A549 (cell line): ENCODE measurements around the gene APC2. TPM values are rescaled to one million over a fixed set of nuclear protein-coding genes. Genes with fewer than 3 reads are reported as not detected.

Experiments
- ATAC-seq, 2 experiments: fragments of 200-7000 bp in 1 of 2; fragments of >200 bp in 1 of 2; cut with Nextera tagmentation in 1 of 2; cut with Tn5 transposase in 1 of 2; 3 replicates each; pipeline versions ENCODE4 v1.8.0 to v1.9.1; 2018 to 2020; ENCODE audit warnings: mild to moderate bottlenecking in 1 of 2, moderate library complexity in 1 of 2
- CTCF ChIA-PET: fragments of 300-600 bp; sonication (Branson Sonifier 250); formaldehyde crosslinking; extraction: SDS; loops from one replicate; lab custom pipeline; 2021; ENCODE audit warnings: antibody characterized with exemption, inconsistent platforms; lab: Yijun Ruan, JAX
- POLR2A ChIA-PET: fragments of 350-600 bp; formaldehyde crosslinking; extraction: SDS; loops from one replicate; lab custom pipeline; 2021; ENCODE audit warnings: antibody characterized with exemption, inconsistent platforms; lab: Yijun Ruan, JAX
- DNase-seq, 2 experiments: peaks; one replicate each; pipeline versions ENCODE4 v3.0.0 to v3.0.0-alpha.2; 2011 to 2016; ENCODE audit warnings: low read depth in 1 of 2, low spot score in 1 of 2
- FAIRE-seq: peaks from 2 replicates; lab custom pipeline; 2011; peaks lifted over from hg19 to GRCh38; lab: Jason Lieb, UNC
- H3K27ac ChIP-seq, 2 experiments: fragments of >200 bp; sonication (Bioruptor Twin); formaldehyde crosslinking; 3 replicates each; pipeline ENCODE4 v1.5.1; 2016 to 2017
- H3K4me1 ChIP-seq: fragments of >200 bp; sonication (Bioruptor Twin); formaldehyde crosslinking; 3 replicates; pipeline ENCODE4 v1.6.1; 2016
- H3K4me2 ChIP-seq: fragments of >200 bp; sonication (Bioruptor Twin); formaldehyde crosslinking; 3 replicates; pipeline ENCODE4 v1.6.1; 2016
- H3K4me3 ChIP-seq: fragments of >200 bp; sonication (Bioruptor Twin); formaldehyde crosslinking; 3 replicates; pipeline ENCODE4 v1.5.1; 2016
- H3K9me3 ChIP-seq: fragments of >200 bp; sonication (Bioruptor Twin); formaldehyde crosslinking; 3 replicates; pipeline ENCODE4 v1.6.1; 2016
- CBX2 ChIP-seq: fragments of 200-600 bp; sonication (generic); IDR thresholded peaks from 2 replicates; pipeline ENCODE4 v1.6.1; 2016; ENCODE audit warnings: low read depth, mild to moderate bottlenecking, borderline replicate concordance
- CBX8 ChIP-seq: fragments of 200-600 bp; sonication (generic); IDR thresholded peaks from 2 replicates; pipeline ENCODE4 v1.6.1; 2016
- CEBPB ChIP-seq, 2 experiments: fragments of >200 bp in 1 of 2; sonication (Bioruptor Twin) in 1 of 2; formaldehyde crosslinking in 1 of 2; IDR thresholded peaks; 2 replicates each; pipeline ENCODE4 v1.6.1; 2012 to 2016
- CHD4 ChIP-seq: fragments of 200-600 bp; sonication (generic); IDR thresholded peaks from 2 replicates; pipeline ENCODE4 v1.6.1; 2016; ENCODE audit warnings: antibody characterized with exemption, mild to moderate bottlenecking, borderline replicate concordance
- EHMT2 ChIP-seq: fragments of 200-600 bp; sonication (generic); IDR thresholded peaks from 2 replicates; pipeline ENCODE4 v1.6.1; 2016; ENCODE audit warnings: antibody characterized with exemption, low read depth, mild to moderate bottlenecking, moderate library complexity
- FOSB ChIP-seq: fragments of 250-450 bp; sonication (Bioruptor Pico); IDR thresholded peaks from 2 replicates; pipeline ENCODE4 v1.5.0; 2020; ENCODE audit warnings: mild to moderate bottlenecking, moderate library complexity
- FOSL2 ChIP-seq, 2 experiments: fragments of 450-650 bp in 1 of 2; fragments of >200 bp in 1 of 2; sonication (Bioruptor Twin) in 1 of 2; formaldehyde crosslinking; IDR thresholded peaks; 2 replicates each; pipeline versions ENCODE4 v1.5.0 to v1.6.1; 2016 to 2020; ENCODE audit warnings: mild to moderate bottlenecking in 1 of 2, moderate library complexity in 1 of 2
- FOXS1 ChIP-seq: fragments of 250-450 bp; sonication (Bioruptor Pico); IDR thresholded peaks from 2 replicates; pipeline ENCODE4 v1.5.0; 2020; ENCODE audit warnings: mild to moderate bottlenecking, moderate library complexity
- HEYL ChIP-seq: fragments of 250-450 bp; sonication (Bioruptor Pico); IDR thresholded peaks from 2 replicates; pipeline ENCODE4 v1.8.0; 2021; ENCODE audit warnings: mild to moderate bottlenecking, moderate library complexity
- HOXB13 ChIP-seq: fragments of 250-450 bp; sonication (Bioruptor Pico); IDR thresholded peaks from 2 replicates; pipeline ENCODE4 v1.5.0; 2020; ENCODE audit warnings: low read depth, mild to moderate bottlenecking, moderate library complexity
- JUN ChIP-seq, 2 experiments: fragments of >200 bp; sonication (Bioruptor Twin); formaldehyde crosslinking; IDR thresholded peaks; 2 replicates in 1 of 2; 3 replicates in 1 of 2; pipeline ENCODE4 v1.6.1; 2016 to 2017
- KDM1A ChIP-seq: fragments of 200-600 bp; sonication (generic); IDR thresholded peaks from 2 replicates; pipeline ENCODE4 v1.6.1; 2016; ENCODE audit warnings: low read depth, mild to moderate bottlenecking
- MAFK ChIP-seq: fragments of 450-650 bp; IDR thresholded peaks from 2 replicates; pipeline ENCODE4 v1.6.1; 2014; ENCODE audit not compliant: partially characterized antibody
- MAZ ChIP-seq: fragments of 150-350 bp; IDR thresholded peaks from 2 replicates; pipeline ENCODE4 v1.6.1; 2014; ENCODE audit warnings: antibody characterized with exemption, low read depth, low read length, borderline replicate concordance
- MYC ChIP-seq: IDR thresholded peaks from 2 replicates; pipeline ENCODE4 v1.6.1; 2012; ENCODE audit warnings: mild to moderate bottlenecking, inconsistent platforms, low read length, improper control_type of control experiment, borderline replicate concordance
- POLR2A ChIP-seq: IDR thresholded peaks from 2 replicates; pipeline ENCODE4 v1.6.1; 2012; ENCODE audit warnings: mild to moderate bottlenecking, low read length
- POLR2AphosphoS2 ChIP-seq: conservative IDR thresholded peaks from 2 replicates; pipeline ENCODE4 v1.6.1; 2012; ENCODE audit warnings: low read length, improper control_type of control experiment, inconsistent platforms
- RAD21 ChIP-seq, 2 experiments: fragments of >200 bp in 1 of 2; sonication (Bioruptor Twin) in 1 of 2; formaldehyde crosslinking in 1 of 2; IDR thresholded peaks in 1 of 2; conservative IDR thresholded peaks in 1 of 2; 2 replicates in 1 of 2; 3 replicates in 1 of 2; pipeline ENCODE4 v1.6.1; 2012 to 2018; ENCODE audit warnings: inconsistent platforms in 1 of 2
- RCOR1 ChIP-seq: fragments of 150-350 bp; IDR thresholded peaks from 2 replicates; pipeline ENCODE4 v1.6.1; 2014; ENCODE audit warnings: antibody characterized with exemption, low read length, low read depth
- ZFP36 ChIP-seq: fragments of 450-650 bp; IDR thresholded peaks from 2 replicates; pipeline ENCODE4 v1.6.1; 2014; ENCODE audit warnings: borderline replicate concordance; ENCODE audit not compliant: partially characterized antibody
- WGBS: methylation state at CpG from one replicate; pipeline ENCODE4 v1.1.6; 2017; ENCODE audit errors: missing lambda C conversion rate; 5-methylcytosine and 5-hydroxymethylcytosine counted together
- polyA plus RNA-seq, 4 experiments: library from polyadenylated mRNA; depleted of rRNA in 3 of 4; stranded (reverse); fragments of >200 nt; fragmentation: RNase III in 1 of 4; extraction: RNeasy Plus Mini Kit Qiagen cat#74134 plus additional on column Dnase treatment in 1 of 4; gene quantifications; 2 replicates in 3 of 4; 3 replicates in 1 of 4; pipeline ENCODE4 v1.2.3, GENCODE V29; 2011 to 2017
- TF ChIP-seq, protein P1 (sequence below): IDR thresholded peaks from 2 replicates; pipeline ENCODE4 v1.6.1; 2012
- TF ChIP-seq, protein P2 (sequence below): IDR thresholded peaks from 2 replicates; pipeline ENCODE4 v1.6.1; 2012; ENCODE audit warnings: low read depth, borderline replicate concordance
- TF ChIP-seq, protein P3 (sequence below): fragments of >200 bp; sonication (Bioruptor Twin); formaldehyde crosslinking; IDR thresholded peaks from 3 replicates; pipeline ENCODE4 v1.6.1; 2016
- TF ChIP-seq, protein P4 (sequence below): fragments of >200 bp; sonication (Bioruptor Twin); formaldehyde crosslinking; IDR thresholded peaks from 2 replicates; pipeline ENCODE4 v1.6.1; 2016
- TF ChIP-seq, protein P5 (sequence below): fragments of 450-650 bp; IDR thresholded peaks from 2 replicates; pipeline ENCODE4 v1.6.1; 2014; ENCODE audit warnings: antibody characterized with exemption

Gene APC2
- polyA plus RNA-seq, 2 of the 4 experiments (the other 2 are of a cell fraction), result 0.36 to 1.6 TPM

DNA sequence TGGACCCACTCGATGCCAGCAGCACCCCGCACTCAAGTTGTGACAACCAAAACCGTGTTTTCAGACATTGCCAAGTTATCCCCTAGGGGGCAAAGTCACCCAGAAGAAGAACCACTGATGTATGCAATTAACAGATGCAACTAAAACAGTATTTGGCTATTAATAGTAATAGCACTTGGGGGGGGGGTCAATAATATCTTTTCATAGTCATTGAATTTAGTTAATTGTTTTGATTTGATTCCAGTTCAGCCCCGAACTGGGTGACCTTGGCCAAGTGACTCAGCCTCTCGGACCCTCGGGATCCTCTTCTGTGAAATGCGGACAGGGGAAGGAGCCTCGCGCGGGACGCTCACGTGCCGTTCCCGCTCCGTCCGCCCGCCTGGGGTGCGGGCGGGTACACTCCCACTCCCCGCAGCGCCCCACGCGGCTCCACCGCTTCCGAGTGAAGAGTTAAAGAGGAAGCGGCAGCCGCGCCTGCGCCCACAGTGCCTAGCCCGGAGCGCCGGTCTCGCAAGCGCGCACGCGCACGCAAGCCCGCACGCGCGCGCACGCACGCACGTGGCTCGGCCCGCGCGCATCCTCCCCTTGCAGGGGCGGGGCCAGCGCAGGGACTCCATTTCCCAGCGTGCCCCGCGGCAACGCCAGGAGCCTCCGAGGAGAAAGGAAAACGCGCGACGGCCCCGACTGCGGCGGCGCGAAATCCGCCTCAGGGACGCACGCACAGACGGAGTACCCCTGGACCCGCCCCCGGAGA, 43.0 kb upstream of the APC2 start (continued):
- TF ChIP-seq JUN (IDR thresholded peaks at IDR 0.05) (peak in 1 of 2 experiments; percentile 41; a peak in 2 of 5 replicates), HEYL (CRISPR knock-in tag) (no peak), MAZ (no peak), CHD4 (peak; percentile 77), HOXB13 (no peak), MYC (peak; percentile 97), EHMT2 (no peak), CEBPB (IDR thresholded peaks at IDR 0.05) (no peak), CBX8 (no peak), FOXS1 (CRISPR knock-in tag) (no peak)
- TF ChIP-seq, protein P1, sequence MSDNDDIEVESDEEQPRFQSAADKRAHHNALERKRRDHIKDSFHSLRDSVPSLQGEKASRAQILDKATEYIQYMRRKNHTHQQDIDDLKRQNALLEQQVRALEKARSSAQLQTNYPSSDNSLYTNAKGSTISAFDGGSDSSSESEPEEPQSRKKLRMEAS, result peak; percentile 86
- TF ChIP-seq, protein P2, sequence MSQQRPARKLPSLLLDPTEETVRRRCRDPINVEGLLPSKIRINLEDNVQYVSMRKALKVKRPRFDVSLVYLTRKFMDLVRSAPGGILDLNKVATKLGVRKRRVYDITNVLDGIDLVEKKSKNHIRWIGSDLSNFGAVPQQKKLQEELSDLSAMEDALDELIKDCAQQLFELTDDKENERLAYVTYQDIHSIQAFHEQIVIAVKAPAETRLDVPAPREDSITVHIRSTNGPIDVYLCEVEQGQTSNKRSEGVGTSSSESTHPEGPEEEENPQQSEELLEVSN, result peak; percentile 84
- TF ChIP-seq, protein P3, sequence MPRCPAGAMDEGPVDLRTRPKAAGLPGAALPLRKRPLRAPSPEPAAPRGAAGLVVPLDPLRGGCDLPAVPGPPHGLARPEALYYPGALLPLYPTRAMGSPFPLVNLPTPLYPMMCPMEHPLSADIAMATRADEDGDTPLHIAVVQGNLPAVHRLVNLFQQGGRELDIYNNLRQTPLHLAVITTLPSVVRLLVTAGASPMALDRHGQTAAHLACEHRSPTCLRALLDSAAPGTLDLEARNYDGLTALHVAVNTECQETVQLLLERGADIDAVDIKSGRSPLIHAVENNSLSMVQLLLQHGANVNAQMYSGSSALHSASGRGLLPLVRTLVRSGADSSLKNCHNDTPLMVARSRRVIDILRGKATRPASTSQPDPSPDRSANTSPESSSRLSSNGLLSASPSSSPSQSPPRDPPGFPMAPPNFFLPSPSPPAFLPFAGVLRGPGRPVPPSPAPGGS, result 0 out of 3 replicates have a peak, but pooled peaks have one; percentile 26

DNA sequence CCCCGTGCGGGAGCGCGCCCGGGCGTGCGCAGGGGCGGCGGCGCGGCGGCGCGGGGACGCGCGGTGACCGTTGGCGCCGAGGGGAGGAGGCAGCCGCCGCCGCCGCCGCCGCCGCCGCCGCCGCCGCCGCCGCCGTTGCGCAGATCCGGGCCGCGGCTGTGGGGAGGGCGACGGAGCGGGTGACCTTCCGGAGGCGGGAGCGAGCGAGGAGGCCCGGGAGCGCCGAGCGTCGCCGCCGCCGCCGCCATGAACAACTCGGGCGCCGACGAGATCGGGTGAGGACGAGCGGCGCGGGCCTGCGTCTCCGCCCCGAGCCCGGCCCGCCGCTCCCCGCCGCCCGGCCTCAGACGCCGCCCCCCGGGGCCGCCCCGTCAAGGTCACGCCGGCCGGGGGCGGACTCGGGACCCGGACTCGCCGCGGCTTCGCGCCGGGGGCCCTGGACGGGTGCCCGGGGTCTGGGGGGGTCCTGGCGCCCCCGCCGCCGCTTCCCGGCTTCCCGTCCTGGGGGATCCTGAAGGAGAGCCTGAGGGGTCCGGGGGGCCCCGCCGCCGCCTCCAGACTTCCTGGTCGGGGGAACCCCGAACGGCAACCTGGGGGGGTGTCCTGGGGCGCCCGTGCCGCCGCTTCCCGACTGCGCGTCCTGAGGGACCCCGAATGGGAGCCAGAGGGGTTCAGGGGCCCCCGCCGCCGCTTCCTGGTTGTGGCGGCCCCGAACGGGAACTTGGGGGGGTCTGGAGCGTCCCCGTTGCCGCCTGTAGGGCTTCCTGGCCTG, 42.2 kb upstream of the APC2 start, which contains the start of gene DAZAP1:
Gene DAZAP1, plus strand, starts transcription at position 59 of the 772 bp plus-strand sequence. Its CDS starts 188 bp downstream, at position 247.
- TF ChIP-seq, protein P4, sequence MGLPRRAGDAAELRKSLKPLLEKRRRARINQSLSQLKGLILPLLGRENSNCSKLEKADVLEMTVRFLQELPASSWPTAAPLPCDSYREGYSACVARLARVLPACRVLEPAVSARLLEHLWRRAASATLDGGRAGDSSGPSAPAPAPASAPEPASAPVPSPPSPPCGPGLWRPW, result no peak
- TF ChIP-seq MAZ, result no peak
- no peak for TF ChIP-seq MAFK
- no peak for TF ChIP-seq CBX2
- no peak for TF ChIP-seq KDM1A
- TF ChIP-seq RAD21 (conservative IDR thresholded peaks at IDR 0.05 in 1 of 2, IDR thresholded peaks at IDR 0.05 in 1 of 2), result no peak
- no peak for TF ChIP-seq ZFP36
- TF ChIP-seq, protein P5, sequence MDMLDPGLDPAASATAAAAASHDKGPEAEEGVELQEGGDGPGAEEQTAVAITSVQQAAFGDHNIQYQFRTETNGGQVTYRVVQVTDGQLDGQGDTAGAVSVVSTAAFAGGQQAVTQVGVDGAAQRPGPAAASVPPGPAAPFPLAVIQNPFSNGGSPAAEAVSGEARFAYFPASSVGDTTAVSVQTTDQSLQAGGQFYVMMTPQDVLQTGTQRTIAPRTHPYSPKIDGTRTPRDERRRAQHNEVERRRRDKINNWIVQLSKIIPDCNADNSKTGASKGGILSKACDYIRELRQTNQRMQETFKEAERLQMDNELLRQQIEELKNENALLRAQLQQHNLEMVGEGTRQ, result no peak
- no peak for TF ChIP-seq CHD4
- no peak for TF ChIP-seq MYC
- no peak for TF ChIP-seq FOSB (CRISPR knock-in tag)
- TF ChIP-seq POLR2AphosphoS2, result no peak
- TF ChIP-seq FOSL2 (IDR thresholded peaks at IDR 0.05), result no peak
- TF ChIP-seq FOSL2 (CRISPR knock-in tag; IDR thresholded peaks at IDR 0.05), result no peak
- TF ChIP-seq POLR2A, result no peak
- TF ChIP-seq RCOR1, result no peak
- H3K4me3 ChIP-seq, result peak within 1 kb of the TSS; percentile 90
- peak within 1 kb of the TSS; percentile 92 for H3K4me2 ChIP-seq
- FAIRE-seq (no peak), DNase-seq (no peak), ATAC-seq (no peak; a peak in 2 of 6 replicates)
- no CpG with 5 or more reads among the region's 121 CpGs for WGBS
- CTCF ChIA-PET, result no interaction called here
- peaks cover 20% of the 10 kb centered on the region; the same call in 2 of the 3 replicates for H3K4me1 ChIP-seq
- no peaks in the 10 kb centered on the region for H3K9me3 ChIP-seq
- POLR2A ChIA-PET, result no interaction called here
- peak within 1 kb of the TSS; percentile 100 for H3K27ac ChIP-seq
